Ishikawa (cell line): ENCODE measurements around the gene CTAG2.

ENCODE experiments used
- CEBPB ChIP-seq: IDR thresholded peaks from 2 replicates; pipeline ENCODE4 v1.6.1; 2012
- CREB1 ChIP-seq: IDR thresholded peaks from 2 replicates; pipeline ENCODE4 v1.6.1; 2012; ENCODE audit warnings: low read depth
- EGR1 ChIP-seq: IDR thresholded peaks from 2 replicates; pipeline ENCODE4 v1.6.1; 2012
- FOXM1 ChIP-seq: IDR thresholded peaks from 2 replicates; pipeline ENCODE4 v1.6.1; 2012; ENCODE audit warnings: low read depth, borderline replicate concordance
- NFIC ChIP-seq: IDR thresholded peaks from 2 replicates; pipeline ENCODE4 v1.6.1; 2012
- TAF1 ChIP-seq: IDR thresholded peaks from 2 replicates; pipeline ENCODE4 v1.6.1; 2012; ENCODE audit warnings: low read depth, mild to moderate bottlenecking
- ZBTB7A ChIP-seq: IDR thresholded peaks from 2 replicates; pipeline ENCODE4 v1.6.1; 2012; ENCODE audit warnings: low read depth
- TF ChIP-seq, protein P1 (sequence below): IDR thresholded peaks from 2 replicates; pipeline ENCODE4 v1.6.1; 2012
- TF ChIP-seq, protein P2 (sequence below): IDR thresholded peaks from 2 replicates; pipeline ENCODE4 v1.6.1; 2012
- TF ChIP-seq, protein P3 (sequence below): IDR thresholded peaks from 2 replicates; pipeline ENCODE4 v1.6.1; 2012; ENCODE audit warnings: low read depth, mild to moderate bottlenecking

CTAG2 gene

DNA sequence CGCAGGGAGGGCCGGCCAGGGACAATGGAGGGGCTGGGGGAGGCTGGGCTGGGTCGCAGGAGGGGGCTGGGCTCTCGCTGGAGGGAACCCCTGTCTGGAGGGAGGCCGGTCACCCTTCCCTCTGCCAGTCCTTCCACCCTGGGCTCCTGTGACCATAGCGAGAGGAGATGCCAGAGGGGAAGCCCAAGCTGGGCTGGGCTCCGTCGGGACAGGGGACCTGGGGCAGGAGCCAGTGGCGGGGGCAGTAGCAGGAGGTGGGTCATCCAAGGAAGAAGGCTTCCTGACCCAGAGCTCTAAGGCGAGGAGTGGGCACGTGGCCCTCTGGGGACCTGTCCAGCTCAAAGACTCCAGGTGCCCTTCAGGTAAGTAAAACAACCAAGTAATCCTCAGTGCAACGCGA lies 51.2 kb downstream of the CTAG2 start:
- TF ChIP-seq TAF1 (no peak), ZBTB7A (no peak), CREB1 (no peak), CEBPB (no peak), EGR1 (no peak), NFIC (no peak), FOXM1 (no peak)
- TF ChIP-seq, protein P1, sequence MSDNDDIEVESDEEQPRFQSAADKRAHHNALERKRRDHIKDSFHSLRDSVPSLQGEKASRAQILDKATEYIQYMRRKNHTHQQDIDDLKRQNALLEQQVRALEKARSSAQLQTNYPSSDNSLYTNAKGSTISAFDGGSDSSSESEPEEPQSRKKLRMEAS, result no peak
- TF ChIP-seq, protein P2, sequence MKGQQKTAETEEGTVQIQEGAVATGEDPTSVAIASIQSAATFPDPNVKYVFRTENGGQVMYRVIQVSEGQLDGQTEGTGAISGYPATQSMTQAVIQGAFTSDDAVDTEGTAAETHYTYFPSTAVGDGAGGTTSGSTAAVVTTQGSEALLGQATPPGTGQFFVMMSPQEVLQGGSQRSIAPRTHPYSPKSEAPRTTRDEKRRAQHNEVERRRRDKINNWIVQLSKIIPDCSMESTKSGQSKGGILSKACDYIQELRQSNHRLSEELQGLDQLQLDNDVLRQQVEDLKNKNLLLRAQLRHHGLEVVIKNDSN, result no peak
- TF ChIP-seq, protein P3, sequence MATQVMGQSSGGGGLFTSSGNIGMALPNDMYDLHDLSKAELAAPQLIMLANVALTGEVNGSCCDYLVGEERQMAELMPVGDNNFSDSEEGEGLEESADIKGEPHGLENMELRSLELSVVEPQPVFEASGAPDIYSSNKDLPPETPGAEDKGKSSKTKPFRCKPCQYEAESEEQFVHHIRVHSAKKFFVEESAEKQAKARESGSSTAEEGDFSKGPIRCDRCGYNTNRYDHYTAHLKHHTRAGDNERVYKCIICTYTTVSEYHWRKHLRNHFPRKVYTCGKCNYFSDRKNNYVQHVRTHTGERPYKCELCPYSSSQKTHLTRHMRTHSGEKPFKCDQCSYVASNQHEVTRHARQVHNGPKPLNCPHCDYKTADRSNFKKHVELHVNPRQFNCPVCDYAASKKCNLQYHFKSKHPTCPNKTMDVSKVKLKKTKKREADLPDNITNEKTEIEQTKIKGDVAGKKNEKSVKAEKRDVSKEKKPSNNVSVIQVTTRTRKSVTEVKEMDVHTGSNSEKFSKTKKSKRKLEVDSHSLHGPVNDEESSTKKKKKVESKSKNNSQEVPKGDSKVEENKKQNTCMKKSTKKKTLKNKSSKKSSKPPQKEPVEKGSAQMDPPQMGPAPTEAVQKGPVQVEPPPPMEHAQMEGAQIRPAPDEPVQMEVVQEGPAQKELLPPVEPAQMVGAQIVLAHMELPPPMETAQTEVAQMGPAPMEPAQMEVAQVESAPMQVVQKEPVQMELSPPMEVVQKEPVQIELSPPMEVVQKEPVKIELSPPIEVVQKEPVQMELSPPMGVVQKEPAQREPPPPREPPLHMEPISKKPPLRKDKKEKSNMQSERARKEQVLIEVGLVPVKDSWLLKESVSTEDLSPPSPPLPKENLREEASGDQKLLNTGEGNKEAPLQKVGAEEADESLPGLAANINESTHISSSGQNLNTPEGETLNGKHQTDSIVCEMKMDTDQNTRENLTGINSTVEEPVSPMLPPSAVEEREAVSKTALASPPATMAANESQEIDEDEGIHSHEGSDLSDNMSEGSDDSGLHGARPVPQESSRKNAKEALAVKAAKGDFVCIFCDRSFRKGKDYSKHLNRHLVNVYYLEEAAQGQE, result no peak
